ENCODE results near the gene RNF114.

Gene RNF114

DNA sequence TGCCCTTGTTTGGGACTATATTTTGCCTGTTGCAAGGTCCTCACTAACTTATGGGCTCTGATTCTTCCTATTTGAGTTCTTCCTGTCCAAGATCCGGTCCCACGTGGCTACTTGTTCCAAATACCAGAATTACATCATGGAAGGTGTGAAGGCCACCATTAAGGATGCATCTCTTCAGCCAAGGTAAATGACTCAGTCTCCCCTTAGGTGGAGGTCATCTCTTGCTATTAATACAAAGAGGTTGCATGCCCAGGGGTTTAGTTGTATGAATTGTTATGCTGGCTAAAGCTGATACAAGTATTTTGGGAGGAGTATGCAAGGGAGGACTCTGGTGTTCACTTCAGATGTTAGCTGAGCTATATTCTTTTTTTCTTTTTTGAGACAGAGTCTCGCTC, 9.1 kb downstream of the RNF114 start:
- Histone ChIP-seq H3K27me3 (ENCODE audit: insufficient read depth, poor library complexity, severe bottlenecking) (no peaks in the 10 kb centered on the region), H3K27ac (replicated peaks) (no peak overlapping the region), H3K4me3 (replicated peaks; ENCODE audit: insufficient read depth, low read length) (no peak overlapping the region)
- no peak for DNase-seq (ENCODE audit: low read depth in 1 of 2, low spot score in 1 of 2)
- TF ChIP-seq SPI1 (IDR thresholded peaks at IDR 0.05; ENCODE audit: borderline replicate concordance, low read depth) = no peak

DNA sequence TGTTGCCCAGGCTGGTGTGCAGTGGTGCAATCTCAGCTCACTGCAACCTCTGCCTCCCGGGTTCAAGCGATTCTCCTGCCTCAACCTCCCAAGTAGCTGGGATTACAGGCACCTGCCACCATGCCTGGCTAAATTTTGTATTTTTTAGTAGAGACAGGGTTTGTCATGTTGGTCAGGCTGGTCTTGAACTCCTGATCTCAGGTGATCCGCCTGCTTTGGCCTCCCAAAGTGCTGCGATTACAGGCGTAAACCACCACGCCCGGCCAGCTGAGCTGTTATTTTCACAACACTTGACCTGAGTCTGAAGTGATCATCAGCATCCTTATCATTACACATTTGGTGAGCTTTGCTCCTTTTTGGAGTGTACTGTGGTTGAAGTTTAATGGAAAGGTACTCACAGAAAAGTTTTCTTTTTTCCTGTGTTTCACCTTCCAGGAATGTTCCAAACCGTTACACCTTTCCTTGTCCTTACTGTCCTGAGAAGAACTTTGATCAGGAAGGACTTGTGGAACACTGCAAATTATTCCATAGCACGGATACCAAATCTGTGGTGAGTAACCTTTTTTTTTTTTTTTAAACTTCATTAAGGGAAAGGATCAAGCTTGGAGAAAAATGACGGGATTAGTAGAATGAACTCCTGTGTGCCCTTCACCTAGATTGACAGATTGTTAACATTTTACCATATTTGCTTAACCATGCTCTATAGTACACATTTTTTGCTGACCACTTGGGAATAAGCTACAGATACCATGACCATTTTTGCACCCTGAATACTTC, 9.7 kb downstream of the RNF114 start:
- H3K27me3 ChIP-seq (ENCODE audit: insufficient read depth, poor library complexity, severe bottlenecking) = no peaks in the 10 kb centered on the region
- DNase-seq (ENCODE audit: low read depth in 1 of 2, low spot score in 1 of 2) = no peak
- no peak overlapping the region for H3K4me3 ChIP-seq (replicated peaks; ENCODE audit: insufficient read depth, low read length)
- H3K27ac ChIP-seq (replicated peaks) = no peak overlapping the region
- TF ChIP-seq, protein P1, sequence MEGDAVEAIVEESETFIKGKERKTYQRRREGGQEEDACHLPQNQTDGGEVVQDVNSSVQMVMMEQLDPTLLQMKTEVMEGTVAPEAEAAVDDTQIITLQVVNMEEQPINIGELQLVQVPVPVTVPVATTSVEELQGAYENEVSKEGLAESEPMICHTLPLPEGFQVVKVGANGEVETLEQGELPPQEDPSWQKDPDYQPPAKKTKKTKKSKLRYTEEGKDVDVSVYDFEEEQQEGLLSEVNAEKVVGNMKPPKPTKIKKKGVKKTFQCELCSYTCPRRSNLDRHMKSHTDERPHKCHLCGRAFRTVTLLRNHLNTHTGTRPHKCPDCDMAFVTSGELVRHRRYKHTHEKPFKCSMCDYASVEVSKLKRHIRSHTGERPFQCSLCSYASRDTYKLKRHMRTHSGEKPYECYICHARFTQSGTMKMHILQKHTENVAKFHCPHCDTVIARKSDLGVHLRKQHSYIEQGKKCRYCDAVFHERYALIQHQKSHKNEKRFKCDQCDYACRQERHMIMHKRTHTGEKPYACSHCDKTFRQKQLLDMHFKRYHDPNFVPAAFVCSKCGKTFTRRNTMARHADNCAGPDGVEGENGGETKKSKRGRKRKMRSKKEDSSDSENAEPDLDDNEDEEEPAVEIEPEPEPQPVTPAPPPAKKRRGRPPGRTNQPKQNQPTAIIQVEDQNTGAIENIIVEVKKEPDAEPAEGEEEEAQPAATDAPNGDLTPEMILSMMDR (IDR thresholded peaks at IDR 0.05; ENCODE audit: insufficient read depth, low read length) = no peak
- no peak for TF ChIP-seq GABPA (IDR thresholded peaks at IDR 0.05; ENCODE audit: low read depth)
- TF ChIP-seq SPI1 (IDR thresholded peaks at IDR 0.05; ENCODE audit: borderline replicate concordance, low read depth) = no peak
- TF ChIP-seq, protein P2, sequence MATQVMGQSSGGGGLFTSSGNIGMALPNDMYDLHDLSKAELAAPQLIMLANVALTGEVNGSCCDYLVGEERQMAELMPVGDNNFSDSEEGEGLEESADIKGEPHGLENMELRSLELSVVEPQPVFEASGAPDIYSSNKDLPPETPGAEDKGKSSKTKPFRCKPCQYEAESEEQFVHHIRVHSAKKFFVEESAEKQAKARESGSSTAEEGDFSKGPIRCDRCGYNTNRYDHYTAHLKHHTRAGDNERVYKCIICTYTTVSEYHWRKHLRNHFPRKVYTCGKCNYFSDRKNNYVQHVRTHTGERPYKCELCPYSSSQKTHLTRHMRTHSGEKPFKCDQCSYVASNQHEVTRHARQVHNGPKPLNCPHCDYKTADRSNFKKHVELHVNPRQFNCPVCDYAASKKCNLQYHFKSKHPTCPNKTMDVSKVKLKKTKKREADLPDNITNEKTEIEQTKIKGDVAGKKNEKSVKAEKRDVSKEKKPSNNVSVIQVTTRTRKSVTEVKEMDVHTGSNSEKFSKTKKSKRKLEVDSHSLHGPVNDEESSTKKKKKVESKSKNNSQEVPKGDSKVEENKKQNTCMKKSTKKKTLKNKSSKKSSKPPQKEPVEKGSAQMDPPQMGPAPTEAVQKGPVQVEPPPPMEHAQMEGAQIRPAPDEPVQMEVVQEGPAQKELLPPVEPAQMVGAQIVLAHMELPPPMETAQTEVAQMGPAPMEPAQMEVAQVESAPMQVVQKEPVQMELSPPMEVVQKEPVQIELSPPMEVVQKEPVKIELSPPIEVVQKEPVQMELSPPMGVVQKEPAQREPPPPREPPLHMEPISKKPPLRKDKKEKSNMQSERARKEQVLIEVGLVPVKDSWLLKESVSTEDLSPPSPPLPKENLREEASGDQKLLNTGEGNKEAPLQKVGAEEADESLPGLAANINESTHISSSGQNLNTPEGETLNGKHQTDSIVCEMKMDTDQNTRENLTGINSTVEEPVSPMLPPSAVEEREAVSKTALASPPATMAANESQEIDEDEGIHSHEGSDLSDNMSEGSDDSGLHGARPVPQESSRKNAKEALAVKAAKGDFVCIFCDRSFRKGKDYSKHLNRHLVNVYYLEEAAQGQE (IDR thresholded peaks at IDR 0.05; ENCODE audit: insufficient replicate concordance, low read depth) = no peak
- no peak for TF ChIP-seq POLR2AphosphoS5 (IDR thresholded peaks at IDR 0.05; ENCODE audit: low read depth)

DNA sequence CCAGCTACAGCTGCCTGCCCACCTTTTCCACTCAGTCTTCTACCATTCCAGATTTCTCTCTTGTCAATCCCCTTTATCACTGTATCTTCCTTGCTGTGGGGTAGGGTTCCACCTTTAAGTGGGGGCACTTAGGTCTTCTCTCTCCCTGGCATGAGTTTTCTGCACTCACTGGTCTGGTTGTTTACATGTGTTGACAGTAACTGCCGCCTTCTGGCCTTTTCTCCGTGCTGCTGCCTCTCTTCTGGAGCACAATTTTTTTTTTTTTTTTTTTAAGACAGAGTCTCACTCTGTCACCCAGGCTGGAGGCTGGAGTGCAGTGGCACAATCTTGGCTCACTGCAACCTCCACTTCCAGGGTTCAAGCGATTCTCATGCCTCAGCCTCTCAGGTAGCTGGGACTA, 12.0 kb downstream of the RNF114 start:
- Histone ChIP-seq H3K27ac (replicated peaks) (no peak overlapping the region), H3K4me3 (replicated peaks; ENCODE audit: insufficient read depth, low read length) (no peak overlapping the region)

More for the DNA sequence above, 12.0 kb downstream of the RNF114 start:
- no peak for TF ChIP-seq GABPA (IDR thresholded peaks at IDR 0.05; ENCODE audit: low read depth)
- TF ChIP-seq, protein P1 (IDR thresholded peaks at IDR 0.05; ENCODE audit: insufficient read depth, low read length) = no peak
- TF ChIP-seq POLR2AphosphoS5 (IDR thresholded peaks at IDR 0.05; ENCODE audit: low read depth) = no peak
- no peak for TF ChIP-seq SPI1 (IDR thresholded peaks at IDR 0.05; ENCODE audit: borderline replicate concordance, low read depth)
- TF ChIP-seq, protein P2 (IDR thresholded peaks at IDR 0.05; ENCODE audit: insufficient replicate concordance, low read depth) = no peak
- H3K27me3 ChIP-seq (ENCODE audit: insufficient read depth, poor library complexity, severe bottlenecking) = no peaks in the 10 kb centered on the region
- DNase-seq (ENCODE audit: low read depth in 1 of 2, low spot score in 1 of 2) = no peak
